Stimulated activated CD4-positive, alpha-beta T cell treated with anti-CD3 and anti-CD28 coated beads, Interleukin-4, amount 100 ng/mL, for 48 hours (primary cell): Measurements from ENCODE around the gene PCBP4.

Experiments used
- DNase-seq, 2 donors: peaks; one replicate each; pipeline ENCODE4 v3.0.0-alpha.2; 2020; ENCODE audit warnings: low read depth in 2 of 2

PCBP4 gene

DNA sequence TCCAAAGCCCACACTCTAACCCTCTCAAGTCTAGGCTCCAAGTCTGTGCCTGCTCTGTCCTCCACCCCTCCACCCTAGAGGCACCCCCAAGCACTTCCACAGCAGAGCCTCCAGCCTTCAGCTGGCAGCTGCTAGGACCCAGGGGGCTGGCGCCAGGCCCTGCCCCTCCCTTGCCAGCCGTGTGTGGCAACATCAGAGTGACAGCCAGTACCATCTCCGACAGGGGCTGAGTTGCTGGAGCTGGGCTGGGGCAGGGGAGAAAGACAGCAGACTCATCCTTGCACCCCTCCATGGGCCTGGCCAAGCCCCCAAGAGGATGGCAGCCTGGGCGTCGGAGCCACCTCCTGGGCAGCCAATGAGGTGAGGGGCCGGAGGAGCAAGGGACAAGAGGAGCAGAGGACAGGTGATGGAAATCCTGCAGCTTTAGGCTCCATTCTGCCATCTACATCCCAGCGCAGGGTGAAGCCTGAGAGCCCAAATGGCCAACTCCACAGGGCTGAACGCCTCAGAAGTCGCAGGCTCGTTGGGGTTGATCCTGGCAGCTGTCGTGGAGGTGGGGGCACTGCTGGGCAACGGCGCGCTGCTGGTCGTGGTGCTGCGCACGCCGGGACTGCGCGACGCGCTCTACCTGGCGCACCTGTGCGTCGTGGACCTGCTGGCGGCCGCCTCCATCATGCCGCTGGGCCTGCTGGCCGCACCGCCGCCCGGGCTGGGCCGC lies 11.9 kb downstream of the PCBP4 start, which contains the start of gene GPR62:
Gene GPR62, plus strand, starts transcription at position 207 of the 718 bp plus-strand sequence. Its CDS starts 272 bp downstream, at position 479.
- no peak for DNase-seq

DNA sequence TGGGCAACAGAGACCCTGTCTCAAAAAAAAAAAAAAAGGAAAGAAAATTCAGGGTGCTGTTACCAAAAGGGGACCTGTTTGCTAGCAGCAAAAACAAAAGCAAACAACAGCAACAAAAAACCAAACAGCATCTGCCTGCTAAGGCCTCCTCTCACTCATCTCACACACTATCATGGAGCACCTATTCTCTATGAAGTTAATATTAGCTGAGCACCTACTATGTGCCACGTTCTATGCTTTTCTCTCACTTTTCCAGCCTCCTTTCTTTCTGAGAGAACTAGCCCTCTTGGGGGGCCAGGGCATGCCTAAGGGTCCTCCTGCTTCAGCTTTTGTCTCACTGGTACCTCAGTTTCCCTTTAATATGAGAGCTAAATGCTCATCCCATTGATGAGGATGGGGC lies 12.5 kb downstream of the PCBP4 start:
- DNase-seq: no peak

DNA sequence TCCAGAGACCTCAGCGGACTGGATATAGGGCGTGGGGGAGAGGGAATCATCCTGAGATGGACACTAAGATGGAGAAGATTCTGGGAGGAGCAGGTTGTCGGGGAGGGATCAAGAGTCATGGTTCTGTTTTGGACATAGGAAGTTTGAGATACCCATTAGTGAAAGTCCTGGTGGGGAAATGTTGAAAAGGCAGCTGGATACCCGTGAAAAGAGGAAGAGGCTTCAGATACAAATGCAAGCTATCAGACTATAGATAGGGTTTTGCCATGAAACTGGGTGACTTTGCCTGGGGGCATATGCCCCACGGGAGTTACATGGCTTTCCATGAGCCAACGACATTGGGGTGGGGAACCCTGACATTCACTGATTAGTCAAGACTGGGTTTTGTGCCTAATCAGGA lies 13.1 kb downstream of the PCBP4 start:
- DNase-seq: no peak

DNA sequence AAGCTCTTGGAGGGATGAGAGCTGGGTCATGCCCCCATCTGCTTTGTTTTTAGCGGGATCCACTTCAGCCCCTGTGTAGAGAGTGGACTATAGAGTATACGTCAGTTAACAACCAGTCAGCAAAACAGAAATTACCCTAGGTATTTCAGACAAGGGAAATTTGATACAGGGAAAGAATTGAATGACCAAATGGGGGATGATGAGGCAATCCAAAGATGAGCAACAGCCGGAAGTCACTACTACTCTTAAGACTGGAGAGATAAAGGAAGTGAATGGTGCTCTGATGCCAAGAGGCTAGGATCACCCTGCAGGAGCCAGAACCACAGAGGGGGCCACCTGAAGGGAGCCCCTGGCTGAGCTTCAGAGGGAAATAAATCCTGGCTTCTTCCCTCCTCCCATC lies 13.8 kb downstream of the PCBP4 start:
- DNase-seq: no peak

DNA sequence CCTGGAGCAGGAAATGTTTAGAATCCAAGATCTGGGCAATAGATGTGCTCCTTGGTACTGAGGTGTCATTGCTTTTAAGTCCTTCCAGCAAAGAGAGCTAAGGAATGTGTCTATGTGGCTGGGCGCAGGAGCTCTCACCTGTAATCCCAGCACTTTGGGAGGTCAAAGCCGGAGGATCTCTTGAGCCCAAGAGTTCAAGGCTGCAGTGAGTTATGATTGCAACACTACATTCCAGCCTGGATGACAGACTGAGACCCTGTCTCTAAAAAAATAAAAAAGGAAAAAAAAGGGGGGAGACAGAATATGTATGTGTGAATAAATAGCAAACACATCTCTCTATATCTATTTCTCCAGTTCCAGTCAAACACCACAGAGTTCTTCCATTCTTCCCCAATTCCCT lies 16.4 kb downstream of the PCBP4 start:
- DNase-seq: no peak

DNA sequence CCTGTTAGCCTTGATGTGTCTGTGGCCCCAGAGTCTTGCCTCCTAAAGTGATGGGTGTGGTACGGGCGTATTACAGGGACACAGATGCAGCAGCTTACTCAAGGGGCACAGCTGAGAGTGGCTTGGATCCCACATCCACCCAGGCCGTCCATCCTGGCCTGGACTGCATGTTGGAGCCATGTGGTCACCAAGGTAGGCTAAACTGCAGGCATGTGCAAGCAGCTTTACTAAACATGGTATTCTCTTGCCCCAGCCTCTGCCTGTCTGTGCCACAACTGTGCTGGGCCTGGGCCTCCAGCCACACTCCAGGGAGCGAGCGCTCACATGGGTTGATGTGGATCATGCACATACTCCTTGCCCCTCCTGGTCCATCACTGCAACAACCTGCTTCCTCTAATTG lies 18.1 kb downstream of the PCBP4 start:
- DNase-seq: no peak

DNA sequence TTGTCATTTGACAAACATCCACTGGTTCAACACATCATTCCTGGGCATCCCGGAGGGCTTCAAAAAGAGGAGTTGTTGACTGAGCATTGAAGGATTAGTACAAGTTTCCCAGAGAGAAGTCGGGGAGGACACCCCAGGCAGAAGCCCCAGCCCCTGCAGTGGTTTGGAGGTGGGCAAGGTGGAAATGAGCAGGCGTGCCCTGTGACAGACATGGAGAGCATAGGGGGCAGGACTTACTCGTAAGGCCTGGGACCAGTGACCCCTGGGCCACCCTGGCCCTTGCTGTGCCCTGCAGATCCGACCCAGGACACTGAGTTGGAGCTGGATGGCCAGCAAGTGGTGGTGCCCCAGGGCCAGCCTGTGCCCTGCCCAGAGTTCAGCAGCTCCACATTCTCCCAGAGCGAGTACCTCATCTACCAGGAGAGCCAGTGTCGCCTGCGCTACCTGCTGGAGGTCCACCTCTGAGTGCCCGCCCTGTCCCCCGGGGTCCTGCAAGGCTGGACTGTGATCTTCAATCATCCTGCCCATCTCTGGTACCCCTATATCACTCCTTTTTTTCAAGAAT lies 19.2 kb downstream of the PCBP4 start:
- no peak for DNase-seq

DNA sequence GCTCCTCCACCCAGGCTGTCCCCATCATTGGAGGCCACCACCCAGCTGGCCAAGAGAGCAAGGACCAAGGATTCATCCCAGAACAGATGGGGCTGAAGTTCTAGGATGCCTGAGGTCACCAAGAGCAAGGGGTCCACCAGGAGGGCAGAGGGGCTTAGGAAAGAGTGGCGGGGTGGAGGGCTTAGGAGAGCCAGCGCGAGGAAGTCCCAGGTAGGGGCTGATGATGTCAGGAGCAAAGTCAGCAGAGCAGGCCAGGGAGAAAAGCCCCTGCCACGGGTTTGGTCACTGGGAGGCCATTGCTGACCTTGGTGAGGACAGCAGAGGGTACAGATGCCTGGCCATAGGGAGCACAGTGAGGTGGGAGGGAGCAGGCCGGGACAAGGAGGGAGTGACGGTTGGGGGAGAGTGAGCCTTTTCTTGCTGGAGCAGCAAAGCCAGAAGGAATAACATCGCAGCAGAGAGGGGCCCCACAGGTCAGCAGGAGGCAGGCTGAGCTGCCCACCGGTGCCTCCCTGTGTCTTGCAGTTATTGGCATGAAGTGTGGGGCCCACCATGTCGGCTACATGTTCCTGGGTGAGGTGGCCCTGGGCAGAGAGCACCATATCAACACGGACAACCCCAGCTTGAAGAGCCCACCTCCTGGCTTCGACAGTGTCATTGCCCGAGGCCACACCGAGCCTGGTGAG lies 19.9 kb downstream of the PCBP4 start:
- no peak for DNase-seq

DNA sequence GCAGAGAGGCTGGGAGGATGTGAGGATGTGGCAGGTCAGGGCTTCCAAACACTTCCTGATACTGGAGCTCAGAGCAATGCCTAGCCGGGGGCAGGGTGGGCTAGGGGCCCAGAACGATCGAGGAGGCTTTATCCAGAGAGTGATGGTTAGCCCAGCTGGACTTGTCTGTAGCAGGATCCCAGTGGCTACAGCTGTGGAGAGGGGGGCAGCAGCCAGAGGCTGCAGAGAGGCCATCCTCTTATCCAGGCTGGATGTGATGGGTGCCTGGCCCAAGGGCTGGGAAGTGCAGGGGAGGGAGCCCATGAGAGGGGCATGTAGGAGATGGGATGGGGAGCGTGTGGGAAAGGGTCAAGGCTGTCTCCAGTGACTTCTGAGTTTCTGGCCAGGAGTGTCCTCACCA lies 20.5 kb downstream of the PCBP4 start:
- no peak for DNase-seq

DNA sequence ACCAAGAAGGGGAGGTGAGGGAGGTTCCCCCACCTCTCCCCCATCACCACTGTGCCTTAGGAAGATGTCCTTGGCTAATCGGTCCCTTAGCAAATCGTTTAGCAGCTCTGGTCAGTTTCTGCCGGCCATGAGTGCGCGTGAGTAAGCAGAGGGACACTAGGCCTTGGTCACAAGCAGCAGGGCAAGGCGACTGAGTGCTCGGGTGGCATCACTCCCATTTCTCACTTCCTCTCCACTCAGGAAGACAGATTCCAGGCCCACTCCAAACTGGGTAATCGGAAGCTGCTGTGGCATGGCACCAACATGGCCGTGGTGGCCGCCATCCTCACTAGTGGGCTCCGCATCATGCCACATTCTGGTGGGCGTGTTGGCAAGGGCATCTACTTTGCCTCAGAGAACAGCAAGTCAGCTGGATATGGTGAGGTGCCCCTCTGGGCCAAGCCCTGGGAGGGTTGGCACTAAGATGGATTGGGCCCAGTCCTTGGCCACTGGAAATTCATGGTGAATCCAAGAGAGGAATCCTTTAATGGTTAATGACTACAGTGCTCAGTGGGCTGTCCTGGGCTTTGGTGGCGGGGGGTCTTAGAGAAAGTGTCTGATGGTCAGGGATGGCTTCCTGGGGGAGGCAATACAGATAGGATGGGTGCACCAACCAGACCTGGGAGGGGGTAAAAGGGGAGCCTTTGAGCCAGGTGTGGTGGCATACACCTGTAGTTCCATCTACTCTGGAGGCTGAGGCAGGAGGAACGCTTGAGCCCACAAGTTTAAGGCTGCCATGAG lies 21.1 kb downstream of the PCBP4 start:
- no peak for DNase-seq

DNA sequence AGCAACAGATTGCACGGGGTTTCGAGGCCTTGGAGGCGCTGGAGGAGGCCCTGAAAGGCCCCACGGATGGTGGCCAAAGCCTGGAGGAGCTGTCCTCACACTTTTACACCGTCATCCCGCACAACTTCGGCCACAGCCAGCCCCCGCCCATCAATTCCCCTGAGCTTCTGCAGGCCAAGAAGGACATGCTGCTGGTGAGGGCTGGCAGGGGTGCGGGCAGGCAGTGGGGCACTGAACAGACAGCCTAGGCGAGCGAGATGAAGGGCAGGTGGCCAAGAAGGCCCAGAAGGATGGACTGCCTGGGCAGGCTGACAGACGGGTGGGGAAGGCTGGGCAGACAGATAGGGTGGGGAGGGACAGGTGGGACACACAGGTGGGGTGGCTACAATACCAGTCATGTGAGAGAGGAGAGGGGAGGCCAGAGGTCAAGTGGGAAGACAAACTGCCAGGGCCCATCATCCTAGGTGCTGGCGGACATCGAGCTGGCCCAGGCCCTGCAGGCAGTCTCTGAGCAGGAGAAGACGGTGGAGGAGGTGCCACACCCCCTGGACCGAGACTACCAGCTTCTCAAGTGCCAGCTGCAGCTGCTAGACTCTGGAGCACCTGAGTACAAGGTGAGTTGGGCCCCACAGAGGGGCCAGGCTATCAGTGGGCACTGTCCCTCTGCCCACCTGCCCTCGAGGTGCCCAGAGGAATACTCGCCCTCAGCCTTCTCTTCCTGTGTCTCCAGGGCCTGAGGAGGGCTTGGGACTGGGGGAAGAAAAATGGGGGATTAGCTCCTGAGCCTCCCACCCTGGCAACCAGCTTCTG lies 22.0 kb downstream of the PCBP4 start:
- no peak for DNase-seq

DNA sequence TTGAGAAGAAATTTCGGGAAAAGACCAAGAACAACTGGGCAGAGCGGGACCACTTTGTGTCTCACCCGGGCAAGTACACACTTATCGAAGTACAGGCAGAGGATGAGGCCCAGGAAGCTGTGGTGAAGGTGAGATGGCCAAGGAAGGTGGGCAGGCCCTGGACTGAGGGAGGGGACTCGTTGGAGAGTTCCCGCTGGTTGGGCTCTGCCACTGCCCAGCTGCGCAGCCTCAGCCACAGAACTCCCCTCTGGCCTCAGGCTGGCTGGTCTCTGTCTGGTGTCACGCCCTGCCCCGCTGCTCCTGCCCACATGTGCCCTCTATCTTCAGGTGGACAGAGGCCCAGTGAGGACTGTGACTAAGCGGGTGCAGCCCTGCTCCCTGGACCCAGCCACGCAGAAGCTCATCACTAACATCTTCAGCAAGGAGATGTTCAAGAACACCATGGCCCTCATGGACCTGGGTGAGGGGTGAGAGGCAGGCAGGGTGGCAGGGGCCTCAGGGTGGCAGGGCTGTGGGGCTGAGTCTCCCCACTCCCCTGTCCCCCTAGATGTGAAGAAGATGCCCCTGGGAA lies 22.7 kb downstream of the PCBP4 start:
- no peak for DNase-seq

DNA sequence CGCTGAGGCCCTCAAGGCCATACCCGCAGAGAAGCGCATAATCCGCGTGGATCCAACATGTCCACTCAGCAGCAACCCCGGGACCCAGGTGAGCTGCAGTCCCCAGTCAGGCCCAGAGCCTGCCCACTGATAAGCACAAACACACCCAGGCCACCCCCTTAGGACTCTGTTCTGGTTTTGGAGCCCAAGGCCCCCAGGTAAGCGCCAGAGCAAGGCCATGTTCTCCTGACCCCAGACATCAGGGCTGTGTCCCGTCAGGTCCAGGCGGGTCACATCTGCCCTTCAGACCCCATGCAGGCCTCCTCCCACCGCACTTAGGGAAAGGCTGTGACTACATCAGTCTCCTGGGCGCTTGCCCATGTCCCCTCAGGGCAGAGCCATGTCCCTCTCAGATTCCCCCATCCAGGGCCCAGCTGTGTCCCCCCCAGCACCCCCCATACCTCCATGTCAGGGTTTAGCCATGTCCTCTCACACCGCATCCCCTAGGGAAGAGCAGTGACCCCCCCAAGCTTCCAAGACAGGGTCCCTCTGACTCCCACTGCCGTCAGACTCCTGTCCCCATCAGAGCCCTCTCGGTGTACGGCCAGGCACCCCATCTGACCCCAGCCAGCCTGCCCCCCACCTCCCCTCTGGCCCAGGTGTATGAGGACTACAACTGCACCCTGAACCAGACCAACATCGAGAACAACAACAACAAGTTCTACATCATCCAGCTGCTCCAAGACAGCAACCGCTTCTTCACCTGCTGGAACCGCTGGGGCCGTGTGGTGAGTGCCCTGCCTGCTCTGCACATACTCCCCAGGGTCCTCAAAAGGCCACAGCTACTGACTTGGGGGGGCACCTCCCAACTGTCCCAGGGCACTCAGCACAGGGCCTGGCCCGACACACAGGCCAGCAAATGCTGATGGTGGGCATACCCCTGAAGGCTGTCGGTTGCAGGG lies 23.5 kb downstream of the PCBP4 start:
- DNase-seq: no peak

DNA sequence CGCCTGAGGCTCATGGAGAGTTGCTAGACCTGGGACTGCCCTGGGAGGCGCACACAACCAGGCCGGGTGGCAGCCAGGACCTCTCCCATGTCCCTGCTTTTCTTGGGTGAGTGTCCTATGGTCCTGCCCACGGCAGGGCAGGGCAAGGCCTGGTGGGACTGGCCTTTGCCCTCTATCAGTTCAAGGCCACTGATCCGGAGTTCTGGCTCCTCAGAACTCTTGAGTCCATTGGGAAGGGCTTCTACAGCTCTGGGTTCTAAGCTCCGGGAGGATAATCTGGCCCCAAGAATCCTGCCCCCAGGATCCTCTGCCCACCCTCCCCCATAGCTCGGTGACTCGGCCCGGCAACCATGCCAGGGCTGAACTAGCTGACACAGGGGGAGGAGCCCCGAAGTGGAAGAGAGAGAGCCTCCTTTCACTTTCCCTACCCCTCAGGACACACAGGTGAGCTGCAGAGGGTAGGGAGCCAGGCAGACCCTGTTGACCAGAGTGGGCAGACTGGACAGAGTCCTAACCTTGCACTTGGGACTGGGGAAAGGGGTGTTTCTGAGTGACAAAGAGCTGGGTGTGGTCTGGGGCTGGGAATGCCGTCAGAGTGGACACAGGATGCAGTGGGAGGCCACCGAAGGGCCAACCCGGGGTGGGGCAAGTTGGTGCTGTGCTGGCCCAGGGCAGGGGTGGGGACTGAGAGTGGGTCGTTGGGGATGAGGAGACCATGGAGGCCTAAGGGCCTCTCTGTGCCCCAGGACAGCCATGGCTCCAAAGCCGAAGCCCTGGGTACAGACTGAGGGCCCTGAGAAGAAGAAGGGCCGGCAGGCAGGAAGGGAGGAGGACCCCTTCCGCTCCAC lies 24.4 kb downstream of the PCBP4 start:
- peak; percentile 48 to 49 for DNase-seq

DNA sequence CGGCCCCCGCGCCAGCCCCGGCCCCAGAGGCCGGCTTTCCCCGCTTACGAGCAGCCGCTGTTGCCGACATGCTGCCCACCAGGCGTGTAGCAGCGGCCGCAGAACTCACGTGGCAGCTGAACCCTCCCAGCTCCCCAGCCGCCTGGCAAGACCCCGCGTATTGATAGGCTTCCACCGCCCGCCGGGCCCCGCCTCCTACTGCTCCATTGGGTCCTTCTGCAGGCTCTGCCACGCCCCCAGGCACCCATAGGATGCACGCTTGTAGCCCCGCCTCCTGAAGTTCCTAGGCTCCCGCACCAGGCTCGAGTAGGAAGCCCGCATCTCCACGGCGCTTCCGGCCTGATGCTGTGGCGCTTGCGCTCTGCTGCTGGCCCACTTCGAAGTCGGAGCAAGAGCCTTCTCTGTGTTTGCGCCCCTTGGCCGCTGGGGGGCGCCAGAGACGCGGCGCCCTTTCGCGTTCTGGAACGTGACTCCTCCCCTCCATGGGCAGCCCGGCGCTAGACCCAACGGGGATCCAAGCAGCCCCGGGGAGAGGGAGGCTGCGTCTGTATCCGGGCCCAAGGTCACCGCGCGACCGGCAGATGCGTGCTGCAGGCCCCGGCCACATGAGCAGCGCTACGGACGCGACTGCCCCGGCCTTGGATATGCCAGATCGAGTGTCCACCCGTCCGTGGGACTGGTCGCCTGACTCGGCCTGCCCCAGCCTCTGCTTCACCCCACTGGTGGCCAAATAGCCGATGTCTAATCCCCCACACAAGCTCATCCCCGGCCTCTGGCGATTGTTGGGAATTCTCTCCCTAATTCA lies 25.3 kb downstream of the PCBP4 start, which contains the start of the genes PARP3 and RRP9:
Gene PARP3, plus strand, starts transcription at position 566 of the 805 bp plus-strand sequence. CDS start 993 bp downstream, outside the sequence.
Gene RRP9, minus strand, starts transcription at position 107 of the 805 bp plus-strand sequence. Its CDS starts 37 bp downstream, at position 70.
- peak; percentile 99 to 100 for DNase-seq

DNA sequence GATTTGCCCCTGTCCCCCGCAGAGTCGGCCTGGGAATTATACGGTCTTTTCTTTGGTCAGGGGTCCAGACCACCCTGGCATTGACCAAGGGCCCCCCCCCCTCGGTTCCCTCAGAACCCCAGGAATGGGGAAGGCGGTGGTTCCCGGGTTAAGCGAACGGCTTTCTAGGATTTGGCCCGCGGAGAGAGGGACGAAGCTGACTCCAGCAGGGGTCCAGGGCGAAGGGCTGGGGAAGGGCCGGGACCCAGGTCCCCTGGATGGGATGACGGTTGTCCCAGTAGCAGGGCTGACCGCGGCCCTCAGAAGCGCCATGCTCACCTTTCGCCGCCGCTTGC lies 25.8 kb downstream of the PCBP4 start:
- DNase-seq: no peak

DNA sequence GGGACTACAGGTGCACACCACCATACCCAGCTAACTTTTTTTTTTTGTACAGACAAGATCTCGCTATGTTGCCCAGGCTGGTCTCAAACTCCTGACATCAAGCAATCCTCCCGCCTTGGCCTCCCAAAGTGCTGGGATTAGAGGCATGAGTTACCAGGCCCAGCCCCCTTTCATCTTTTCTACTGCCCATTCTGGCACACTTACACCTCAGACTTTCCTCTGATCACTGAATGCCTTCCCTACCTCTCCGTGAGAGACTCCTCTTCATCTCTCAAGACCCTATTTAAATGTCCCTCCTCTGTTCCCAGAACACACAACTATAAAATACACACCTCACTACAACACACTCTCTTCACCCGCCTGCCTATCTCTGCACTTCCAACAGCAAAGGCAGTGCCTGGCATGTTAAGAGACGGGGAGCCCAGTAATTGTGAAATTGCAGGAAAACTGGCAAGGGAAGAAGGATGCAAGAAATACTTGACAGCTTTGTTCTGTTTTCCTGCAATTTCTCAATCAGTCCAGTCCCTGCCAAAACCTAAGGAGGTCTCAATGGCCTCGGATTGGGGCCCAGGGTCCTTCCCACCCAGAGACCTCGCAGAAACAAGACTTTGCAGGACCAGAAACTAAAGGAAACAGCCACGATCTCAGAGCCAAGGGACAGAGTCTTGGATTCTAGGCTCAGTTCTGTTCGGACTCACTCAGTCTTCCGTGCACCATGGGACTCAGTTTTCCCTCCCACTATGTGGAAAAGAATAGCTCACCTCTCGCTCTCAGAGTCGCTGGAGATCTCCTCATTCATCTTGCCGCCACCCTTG lies 26.4 kb downstream of the PCBP4 start:
- DNase-seq: no peak
